ENCODE measurements around the gene TMEM51.

GRCh38 chr1:15139654-15140350 lies 13.7 kb upstream of the TMEM51 start:
- no peak for TF ChIP-seq CTCF (IDR thresholded peaks at IDR 0.05; ENCODE audit: insufficient read depth, low read length)
- TF ChIP-seq REST (IDR thresholded peaks at IDR 0.05; ENCODE audit: insufficient replicate concordance, low read depth): no peak
- no peak for TF ChIP-seq POLR2AphosphoS5 (IDR thresholded peaks at IDR 0.05; ENCODE audit: low read depth)
- TF ChIP-seq GABPA (IDR thresholded peaks at IDR 0.05; ENCODE audit: low read depth): no peak
- no peak for TF ChIP-seq SPI1 (IDR thresholded peaks at IDR 0.05; ENCODE audit: borderline replicate concordance, low read depth)
